NCI-H69 (cell line): ENCODE measurements around the gene TMEM59.
"Not testable (repeated sequence)": the region's sequence is repeated elsewhere in the genome, so short reads cannot be mapped to it uniquely, and the experiment has no call there.

ENCODE experiments used
- DNase-seq: peaks from one replicate; lab custom pipeline; 2025; lab: John Stamatoyannopoulos, UW

The TMEM59 gene

DNA sequence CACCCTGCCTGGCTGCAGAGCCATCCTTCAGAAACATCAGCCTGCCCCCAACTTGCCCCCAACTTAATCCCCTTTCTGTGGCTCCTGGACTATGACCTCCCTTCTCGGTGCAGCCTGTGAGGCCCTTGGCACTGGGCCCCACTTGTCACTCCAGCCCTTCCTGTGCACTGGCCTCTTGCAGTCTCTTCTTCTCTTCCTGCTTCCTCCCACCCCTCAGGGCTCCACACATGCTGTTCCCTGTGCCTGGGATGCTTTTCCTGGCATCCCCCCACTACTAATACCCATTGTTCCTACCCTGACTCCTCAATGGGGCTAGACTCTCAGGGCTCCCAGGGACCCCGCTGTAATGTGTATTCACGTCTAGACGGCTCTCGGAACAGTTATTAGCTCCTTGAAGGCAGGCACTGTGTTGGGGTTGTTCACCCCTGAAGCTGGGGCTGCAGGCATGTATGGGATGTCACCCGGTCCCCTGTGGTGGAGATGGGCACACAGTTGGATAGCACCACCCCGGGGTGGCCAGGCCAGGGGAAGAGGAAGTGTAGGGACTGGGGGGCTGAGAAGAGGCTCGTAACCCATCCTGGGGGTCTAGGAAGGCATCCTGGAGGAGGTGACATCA is 39.5 kb downstream of the TMEM59 start:
- DNase-seq = no peak

DNA sequence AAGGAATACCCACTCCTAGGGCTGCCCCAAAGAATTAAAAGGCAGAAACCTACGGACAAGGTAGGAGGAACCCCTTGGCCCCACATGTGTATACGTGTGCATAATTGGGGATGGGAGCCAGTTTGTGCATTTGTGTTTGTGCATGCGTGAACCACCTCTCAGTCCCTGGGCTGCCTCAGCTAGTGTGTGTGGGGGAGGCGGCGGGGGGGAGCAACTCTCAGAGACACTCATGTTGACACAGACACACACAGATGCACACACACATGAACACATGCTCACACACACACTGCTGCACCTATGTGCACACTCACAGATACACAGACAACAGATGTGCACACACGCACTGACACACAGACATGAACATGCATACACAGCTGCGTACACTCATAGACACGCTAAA is 40.1 kb downstream of the TMEM59 start:
- DNase-seq = no peak

DNA sequence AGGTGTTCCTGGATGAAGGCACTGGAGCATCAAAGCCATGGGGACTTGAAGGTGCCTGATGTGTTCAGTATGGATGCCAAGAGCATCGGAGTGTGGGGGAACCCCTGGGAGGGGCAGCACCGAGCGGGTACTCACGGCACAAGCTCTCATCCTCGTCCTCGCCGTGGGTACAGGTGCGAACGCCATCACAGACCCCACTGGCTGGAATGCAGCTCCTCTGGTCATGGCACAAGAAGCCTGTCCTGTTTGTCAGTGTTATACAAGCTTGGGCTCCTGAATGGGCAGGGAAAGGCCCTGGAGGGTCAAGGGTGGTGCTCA is 41.0 kb downstream of the TMEM59 start:
- no peak for DNase-seq

DNA sequence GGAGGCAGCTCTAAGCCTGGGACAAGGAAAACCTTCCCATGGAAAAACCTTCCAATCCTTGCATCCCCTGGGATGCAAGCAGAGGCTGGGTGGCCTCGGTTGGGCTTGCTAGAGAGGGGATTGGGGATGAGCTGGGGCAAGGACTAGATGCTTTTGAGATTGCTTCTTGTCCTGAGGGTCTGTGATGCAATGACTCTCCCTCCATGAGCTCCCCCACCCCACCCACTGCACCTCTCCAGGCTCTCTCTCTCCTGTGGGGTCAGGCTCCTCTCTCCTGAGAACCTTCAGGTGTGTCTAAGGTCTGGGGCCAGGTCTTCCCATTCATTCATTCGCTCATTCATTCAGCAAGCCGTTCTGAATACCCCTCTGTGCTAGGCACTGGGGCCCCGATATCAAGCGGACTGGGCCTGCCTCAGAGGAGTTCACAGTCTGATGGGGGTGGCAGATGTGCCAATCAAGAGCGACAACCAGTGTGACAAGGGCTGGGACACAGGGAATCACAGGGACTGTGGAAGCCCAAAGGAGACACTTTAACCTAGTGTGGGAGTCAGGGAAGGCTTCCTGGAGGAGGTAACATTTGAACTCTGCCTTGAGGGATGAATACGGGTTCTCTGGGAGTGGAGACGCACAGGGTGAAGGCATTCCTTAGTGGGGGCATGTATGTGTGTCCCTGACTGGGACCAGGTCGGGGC is 41.5 kb downstream of the TMEM59 start:
- DNase-seq = no peak

DNA sequence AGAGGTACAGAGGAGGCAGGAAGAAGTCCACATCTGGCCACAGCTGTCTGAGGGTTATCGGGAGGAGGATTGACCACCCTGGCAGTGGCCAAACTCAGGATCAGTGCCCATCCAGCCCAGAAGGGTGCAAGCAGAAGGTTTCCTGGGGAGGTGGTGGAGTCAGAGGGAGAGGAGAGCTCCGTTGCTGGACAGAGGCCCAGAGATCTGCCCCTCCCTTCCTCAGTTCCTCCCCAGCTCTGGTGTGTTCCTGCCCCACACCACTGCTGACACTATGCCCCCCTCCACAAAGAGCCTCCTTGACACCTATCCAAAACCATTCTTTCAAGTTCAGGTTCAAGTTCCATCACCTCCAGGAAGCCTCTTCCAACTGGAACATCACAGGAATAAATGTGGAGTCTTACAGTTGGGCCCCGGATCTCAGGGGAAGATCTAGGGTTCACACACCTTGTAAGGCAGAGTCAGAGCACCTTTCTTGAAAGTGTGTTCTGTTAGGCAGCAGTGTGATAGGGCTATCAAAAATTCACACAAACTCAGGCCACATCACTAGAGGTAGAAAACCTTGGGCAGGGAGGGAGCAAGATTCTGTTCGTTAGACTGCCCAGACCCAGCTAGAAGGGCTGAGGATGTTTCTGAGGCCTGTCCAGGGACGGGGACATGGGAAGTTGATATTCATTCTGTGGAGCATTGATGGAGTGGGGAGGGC is 42.4 kb downstream of the TMEM59 start:
- DNase-seq = no peak

DNA sequence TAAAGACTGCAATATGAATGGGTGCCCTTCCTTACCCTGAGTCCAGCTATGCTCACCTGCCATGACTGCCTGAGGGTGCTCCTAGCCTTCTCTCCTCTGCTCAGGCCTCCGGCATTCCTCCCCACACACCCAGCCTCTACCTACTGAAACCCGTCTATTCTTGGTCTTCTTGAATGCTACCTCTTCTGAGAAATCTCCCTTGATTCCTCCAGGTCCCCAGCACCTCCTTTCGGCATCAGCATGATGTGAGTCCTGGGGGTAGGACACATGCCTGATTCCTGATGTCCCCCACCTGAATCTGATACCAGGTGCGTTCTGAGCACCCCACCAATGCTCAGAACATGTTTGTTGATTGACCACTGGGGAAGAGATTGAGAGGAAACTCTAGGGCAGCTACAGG is 43.6 kb downstream of the TMEM59 start:
- DNase-seq = no peak

DNA sequence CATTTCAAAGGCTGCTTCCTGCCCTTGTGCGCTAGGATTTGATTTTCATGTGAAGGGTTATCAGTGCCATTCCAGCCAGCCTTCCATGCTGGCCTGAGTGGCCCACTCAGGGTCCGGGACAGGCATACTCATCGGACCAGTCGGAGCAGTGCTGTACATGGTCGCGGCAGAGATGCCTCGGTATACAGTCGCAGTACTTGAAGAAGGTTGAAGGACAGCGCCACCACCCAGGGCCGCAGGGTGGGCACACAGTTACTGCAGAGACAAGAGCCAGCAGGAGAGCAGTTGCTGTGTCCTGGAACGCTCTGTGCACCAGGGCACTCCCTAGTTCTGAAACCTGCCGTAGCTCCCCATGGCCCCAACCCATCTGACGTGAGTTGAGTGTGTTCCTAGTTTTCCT is 44.1 kb downstream of the TMEM59 start:
- no peak for DNase-seq

DNA sequence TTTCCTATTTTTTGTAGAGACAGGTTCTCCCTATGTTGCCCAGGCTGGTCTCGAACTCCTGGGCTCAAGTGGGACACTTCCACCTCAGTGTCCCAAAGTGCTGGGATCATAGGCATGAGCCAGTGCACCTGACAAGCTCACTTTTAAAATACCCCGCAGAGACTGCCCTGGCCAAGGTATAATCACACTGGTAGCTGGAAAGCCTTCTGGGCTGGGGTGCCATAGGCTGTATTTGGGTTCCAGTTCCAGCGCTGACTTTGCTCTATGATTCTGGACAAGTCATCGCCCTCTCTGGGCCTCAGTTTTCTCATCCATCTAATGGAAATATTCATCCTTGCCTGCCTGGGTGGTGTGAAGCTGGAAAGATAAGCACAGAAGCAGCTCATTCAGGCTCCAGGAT is 45.4 kb downstream of the TMEM59 start:
- no peak for DNase-seq

DNA sequence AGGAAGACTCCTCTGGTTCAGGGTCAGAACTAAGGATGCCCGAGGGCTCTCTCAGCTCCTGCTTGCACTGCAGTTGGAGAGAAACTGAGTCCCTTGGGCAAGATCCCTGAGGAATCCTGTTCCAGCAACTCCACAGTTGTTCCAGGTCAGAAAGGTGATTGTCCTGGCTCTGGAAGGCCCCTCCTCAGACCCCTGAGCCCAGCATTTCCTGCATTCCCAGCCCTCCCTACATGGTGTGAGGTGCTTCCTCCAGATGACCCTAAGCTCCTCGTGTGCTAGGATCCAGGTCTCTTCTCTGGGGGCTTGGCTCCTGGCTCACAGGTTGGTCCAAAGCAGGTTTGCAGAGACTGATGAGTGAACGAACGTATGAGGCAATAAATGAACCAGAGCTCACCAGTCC is 46.5 kb downstream of the TMEM59 start:
- no peak for DNase-seq

DNA sequence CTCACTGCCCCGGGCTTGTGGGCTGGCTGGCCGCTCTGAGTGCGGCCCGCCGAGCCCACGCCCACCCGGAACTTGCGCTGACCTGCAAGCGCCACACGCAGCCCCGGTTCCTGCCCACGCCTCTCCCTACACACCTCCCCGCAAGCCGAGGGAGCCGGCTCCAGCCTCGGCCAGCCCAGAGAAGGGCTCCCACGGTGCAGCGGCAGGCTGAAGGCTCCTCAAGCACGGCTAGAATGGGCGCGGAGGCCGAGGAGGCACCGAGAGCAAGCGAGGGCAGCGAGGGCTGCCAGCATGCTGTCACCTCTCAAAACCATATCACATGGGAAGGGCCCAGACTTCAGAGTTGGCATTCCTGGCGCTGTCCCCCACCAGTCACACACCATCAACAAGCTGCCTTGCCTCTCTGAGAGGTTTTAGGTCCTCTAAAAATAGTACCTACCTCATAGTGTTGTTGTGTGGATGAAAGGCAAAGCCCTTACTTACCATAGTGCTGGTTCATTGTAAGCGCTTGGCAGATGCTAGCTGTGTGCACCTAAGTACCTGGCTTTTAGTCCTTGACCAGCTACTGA is 48.4 kb downstream of the TMEM59 start:
- DNase-seq = no peak

DNA sequence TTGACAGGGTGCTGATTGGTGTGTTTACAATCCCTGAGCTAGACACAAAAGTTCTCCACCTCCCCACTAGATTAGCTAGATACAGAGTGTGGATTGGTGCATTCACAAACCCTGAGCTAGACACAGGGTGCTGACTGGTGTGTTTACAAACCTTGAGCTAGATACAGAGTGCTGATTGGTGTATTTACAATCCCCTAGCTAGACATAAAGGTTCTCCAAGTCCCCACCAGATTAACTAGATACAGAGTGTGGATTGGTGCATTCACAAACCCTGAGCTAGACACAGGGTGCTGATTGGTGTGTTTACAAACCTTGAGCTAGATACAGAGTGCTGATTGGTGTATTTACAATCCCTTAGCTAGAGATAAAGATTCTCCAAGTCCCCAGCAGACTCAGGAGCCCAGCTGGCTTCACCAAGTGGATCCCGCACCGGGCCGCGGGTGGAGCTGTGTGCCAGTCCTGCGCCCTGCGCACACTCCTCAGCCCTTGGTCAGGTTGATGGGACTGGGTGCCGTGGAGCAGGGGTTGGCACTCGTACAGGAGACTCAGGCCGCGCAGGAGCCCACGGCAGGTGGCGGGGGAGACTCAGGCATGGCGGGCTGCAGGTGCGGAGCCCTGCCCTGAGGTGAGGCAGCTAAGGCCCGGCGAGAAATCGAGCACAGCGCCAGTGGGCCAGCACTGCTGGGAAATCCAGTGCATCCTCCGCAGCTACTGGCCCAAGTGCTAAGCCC is 49.1 kb downstream of the TMEM59 start:
- not testable (repeated sequence) for DNase-seq

DNA sequence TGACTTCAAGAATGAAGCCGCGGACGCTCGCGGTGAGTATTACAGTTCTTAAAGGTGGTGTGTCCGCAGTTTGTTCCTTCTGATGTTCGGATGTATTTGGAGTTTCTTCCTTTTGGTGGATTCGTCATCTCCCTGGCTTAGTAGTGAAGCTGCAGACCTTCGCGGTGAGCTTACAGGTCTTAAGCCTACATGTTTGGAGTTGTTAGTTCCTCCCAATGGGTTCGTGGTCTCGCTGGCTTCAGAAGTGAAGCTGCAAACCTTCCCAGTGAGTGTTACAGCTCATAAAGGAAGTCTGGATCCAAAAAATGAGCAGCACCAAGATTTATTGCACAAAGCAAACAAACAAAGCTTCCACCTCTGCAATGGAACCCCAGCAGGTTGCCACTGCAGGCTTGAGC is 49.8 kb downstream of the TMEM59 start:
- DNase-seq = peak; percentile 20

DNA sequence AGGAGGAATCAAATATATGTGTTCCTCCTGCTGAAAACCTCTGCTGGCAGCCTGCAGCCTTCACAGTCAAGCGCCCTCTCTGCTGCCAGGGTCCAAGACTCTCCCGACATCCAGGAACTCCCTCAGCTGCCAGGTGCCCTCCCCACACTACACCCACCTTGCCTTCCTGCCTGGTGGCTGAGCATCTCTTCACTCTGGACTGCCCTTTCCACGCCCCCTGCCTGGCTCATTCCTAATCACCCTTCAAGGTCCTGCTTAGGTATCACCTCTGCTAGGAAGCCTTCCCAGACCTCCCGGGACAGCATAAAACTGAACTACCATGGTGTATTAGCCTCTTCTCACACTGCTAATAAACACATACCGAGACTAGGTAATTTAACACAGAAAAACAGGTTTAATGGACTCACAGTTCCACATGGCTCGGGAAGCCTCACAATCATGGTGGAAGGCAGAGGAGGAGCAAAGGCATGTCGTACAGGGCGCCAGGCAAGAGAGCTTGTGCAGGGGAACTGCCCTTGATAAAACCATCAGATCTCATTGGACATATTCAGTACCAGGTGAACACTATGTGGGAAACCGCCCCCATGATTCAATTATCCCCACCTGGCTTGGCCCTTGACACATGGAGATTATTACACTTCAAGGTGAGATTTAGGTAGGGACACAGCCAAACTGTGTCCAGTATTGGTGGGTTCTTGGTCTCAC is 50.3 kb downstream of the TMEM59 start:
- no peak for DNase-seq

DNA sequence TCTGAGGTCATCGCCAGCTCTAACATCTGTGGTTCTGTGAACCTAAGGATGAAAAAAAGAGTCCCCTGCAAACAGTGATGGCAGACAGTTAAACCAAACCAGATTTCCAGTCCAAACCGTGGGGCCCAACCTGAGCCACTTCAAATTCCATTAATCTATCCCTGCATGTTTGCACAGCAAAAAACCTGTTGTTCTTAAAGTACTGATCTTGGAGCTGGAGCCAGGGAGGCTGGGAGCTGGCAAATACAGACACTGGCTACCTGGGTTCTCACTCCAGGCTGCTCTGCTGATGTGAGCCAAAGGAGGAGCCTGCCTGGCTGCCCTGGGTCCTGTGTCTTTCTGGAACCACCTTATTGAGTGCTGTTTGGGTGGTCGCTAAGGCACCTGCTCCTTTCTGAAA is 51.4 kb downstream of the TMEM59 start:
- DNase-seq = peak; percentile 51

DNA sequence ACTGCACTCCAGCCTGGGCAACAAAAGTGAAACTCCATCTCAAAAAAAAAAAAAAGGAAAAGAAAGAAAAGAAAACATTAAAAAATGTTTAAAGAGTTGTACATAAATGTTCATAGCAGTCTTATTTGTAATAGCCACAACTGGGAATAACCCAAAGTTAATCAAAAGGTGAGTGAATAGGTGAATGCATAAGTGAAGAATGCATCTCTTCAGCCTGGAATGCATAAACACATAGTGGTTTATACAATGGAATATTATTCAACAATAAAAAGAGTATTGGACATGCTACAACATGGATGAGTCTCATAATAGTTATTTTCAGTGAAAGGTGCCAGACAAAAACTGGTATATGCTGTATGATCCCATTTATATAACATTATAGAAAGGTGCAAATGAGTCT is 53.1 kb downstream of the TMEM59 start:
- no peak for DNase-seq

DNA sequence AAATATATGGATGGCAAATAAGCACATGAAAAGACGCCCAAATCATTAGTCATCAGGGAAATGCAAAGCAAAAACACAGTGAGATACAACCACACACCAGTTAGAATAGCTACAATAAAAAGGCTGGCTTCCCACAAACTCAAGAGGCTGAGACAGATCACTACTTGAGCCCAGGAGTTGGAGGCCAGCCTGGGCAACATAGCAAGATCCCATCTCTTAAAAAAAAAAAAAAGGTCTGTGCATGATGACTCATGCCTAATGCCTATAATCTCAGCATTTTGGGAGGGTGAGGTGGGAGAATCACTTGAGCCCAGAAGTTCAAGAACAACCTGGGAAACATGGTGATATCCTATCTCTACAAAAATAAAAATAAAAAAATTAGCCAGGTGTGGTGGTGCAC is 54.8 kb downstream of the TMEM59 start:
- DNase-seq = no peak

DNA sequence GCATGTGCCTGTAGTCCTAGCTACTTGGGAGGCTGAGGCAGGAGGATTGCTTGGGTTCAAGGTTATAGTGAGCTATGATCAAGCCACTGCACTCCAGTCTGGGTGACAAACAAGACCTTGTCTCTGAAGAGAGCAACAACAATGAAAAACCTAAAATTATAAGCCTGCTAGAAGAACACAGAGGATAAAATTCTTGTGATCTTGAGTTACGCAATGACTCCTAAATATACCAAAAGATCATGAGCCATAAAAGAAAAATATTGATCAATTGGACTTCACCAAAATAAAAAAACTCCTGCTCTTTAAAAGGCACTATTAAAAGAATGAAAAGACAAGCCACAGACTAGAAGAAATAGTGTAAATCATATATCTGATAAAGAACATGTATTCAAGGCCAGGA is 57.3 kb downstream of the TMEM59 start:
- DNase-seq = no peak

DNA sequence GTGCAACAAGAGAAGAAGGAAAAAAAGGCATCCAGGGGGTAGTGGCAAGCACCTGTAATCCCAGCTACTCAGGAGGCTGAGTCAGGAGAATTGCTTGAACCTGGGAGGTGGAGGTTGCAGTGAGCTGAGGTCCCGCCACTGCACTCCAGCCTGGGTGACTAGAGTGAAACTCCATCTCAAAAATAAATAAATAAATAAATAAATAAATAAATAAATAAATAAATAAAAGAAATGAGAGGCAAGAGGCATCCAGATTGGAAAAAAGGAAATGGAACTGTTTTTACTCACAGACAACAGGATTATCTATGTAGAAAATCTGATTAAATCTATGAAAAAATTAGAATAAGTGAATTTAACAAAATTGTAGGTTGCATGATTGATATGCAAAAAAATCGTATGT is 58.5 kb downstream of the TMEM59 start:
- DNase-seq = not testable (repeated sequence)

DNA sequence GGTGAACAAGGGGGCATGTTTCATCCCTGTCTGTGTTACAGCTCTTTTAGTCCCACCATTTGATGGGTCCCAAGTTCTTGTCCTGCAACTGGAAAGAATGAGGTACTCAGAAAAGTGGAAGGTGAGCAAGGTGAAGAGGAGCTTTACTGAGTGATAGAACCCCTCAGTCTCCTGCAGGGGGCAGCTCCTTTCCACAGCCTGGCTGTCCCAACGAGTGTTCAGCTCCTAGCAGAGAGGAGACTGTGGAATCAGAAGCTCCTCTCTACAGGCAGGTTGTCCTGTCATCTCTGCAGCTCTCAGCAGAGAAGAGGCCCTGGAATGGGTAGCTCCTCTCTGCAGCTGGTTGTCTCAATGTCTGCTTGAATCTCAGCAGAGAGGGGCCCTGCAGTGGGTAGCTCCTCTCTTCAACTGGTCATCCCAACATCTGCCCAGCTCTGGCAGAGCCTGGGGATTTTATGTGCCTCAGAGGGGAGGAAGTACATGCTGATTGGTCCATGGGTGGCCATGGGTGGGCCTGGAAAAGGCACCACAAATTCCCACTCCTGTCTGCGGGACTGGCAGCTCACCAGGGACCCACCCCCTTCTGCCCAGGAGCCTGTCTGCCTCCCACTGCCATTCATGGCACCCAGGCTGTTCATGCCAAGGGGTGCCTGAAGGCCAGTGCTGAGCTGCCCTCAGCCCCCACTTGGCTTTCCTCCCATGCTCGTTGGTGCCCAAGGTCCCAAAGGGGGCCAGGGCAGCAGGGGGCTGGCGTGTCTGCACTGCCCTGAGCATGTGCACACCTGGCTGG is 60.7 kb downstream of the TMEM59 start:
- no peak for DNase-seq

DNA sequence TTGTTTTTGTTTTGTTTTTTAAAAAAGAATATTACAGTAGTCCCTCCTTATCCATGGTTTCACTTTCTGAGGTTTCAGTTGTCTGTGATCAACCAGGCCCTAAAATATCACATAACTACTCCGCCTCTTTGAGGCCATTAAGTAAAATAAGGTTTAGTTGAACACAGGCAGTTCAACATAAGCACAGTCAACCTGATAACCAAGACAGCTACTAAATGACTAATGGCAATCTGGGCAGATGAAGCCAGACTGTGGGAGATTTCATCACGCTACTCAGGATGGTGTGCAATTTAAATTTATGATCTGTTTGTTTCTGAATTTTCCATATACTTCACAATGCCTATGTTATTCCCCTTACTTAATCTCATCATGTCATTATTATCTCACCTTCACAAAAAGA is 65.1 kb downstream of the TMEM59 start:
- no peak for DNase-seq

DNA sequence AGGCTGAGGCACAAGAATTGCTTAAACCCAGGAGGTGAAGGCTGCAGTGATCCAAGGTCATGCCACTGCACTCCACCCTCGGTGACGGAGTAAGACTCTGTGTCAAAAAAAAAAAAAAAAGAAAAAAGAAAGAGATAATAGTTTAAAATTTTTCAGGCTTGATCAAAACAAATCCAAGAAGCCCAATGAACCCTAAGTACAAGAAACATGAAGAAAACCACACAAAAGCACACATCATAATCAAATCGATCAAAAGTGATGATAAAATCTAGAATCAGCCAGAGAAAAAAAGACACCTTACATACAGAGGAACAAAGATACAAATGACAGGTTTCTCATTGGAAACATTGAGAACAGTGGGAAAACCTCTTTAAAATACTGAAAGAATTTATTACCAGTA is 66.5 kb downstream of the TMEM59 start:
- no peak for DNase-seq
